PC-3 (cell line): ENCODE results near the gene ACSBG1.
"Not testable (repeated sequence)": the region's sequence is repeated elsewhere in the genome, so short reads cannot be mapped to it uniquely, and the experiment has no call there.

Experiments used
- EZH2 ChIP-seq: fragments of 300-600 bp; sonication (generic); IDR thresholded peaks from one replicate; pipeline ENCODE4 v1.6.1; 2017; ENCODE audit warnings: antibody characterized with exemption, mild to moderate bottlenecking, low read length; ENCODE audit not compliant: unreplicated experiment
- EZH2phosphoT487 ChIP-seq: fragments of 300-600 bp; sonication (generic); IDR thresholded peaks from 2 replicates; pipeline ENCODE4 v1.6.1; 2018; ENCODE audit warnings: mild to moderate bottlenecking, antibody characterized with exemption, low read length, borderline replicate concordance
- TF ChIP-seq, protein P1 (sequence below): fragments of 300-600 bp; sonication (generic); conservative IDR thresholded peaks from 2 replicates; pipeline ENCODE4 v1.5.1; 2017; ENCODE audit warnings: antibody characterized with exemption, low read depth, mild to moderate bottlenecking, low read length

DNA sequence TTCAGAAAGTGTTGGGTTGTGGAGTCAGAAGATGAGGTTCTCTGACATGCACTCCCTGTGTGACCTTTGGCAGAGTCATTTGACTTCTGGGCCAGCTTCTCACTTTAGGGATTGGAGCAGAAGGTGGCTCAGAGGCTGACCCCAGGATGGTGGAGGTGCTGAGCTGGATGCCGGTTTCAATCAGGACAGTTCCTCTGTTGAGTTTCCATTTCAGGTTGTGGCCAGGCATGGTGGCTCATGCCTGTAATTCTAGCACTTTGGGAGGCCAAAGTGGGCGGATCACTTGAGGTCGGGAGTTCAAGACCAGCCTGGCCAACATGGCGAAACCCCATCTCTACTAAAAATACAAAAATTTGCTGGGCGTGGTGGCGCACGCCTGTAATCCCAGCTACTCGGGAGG is 83.3 kb downstream of the ACSBG1 start:
- TF ChIP-seq, protein P1, sequence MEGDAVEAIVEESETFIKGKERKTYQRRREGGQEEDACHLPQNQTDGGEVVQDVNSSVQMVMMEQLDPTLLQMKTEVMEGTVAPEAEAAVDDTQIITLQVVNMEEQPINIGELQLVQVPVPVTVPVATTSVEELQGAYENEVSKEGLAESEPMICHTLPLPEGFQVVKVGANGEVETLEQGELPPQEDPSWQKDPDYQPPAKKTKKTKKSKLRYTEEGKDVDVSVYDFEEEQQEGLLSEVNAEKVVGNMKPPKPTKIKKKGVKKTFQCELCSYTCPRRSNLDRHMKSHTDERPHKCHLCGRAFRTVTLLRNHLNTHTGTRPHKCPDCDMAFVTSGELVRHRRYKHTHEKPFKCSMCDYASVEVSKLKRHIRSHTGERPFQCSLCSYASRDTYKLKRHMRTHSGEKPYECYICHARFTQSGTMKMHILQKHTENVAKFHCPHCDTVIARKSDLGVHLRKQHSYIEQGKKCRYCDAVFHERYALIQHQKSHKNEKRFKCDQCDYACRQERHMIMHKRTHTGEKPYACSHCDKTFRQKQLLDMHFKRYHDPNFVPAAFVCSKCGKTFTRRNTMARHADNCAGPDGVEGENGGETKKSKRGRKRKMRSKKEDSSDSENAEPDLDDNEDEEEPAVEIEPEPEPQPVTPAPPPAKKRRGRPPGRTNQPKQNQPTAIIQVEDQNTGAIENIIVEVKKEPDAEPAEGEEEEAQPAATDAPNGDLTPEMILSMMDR = not testable (repeated sequence)
- not testable (repeated sequence) for TF ChIP-seq EZH2, EZH2phosphoT487
